COLO668 (cell line): ENCODE measurements around the gene PRR29.
"Not testable (repeated sequence)": the region's sequence is repeated elsewhere in the genome, so short reads cannot be mapped to it uniquely, and the experiment has no call there.

ENCODE experiments used
- DNase-seq: peaks from one replicate; lab custom pipeline; 2025; ENCODE audit not compliant: unreplicated experiment; lab: John Stamatoyannopoulos, UW

The PRR29 gene

GRCh38 chr17:63995626-63996025 lies 2.5 kb upstream of the PRR29 start:
- DNase-seq, result no peak

- DNase-seq, result no peak
Observed at GRCh38 chr17:63996430-63997182, 1.5 kb upstream of the PRR29 start.

- no peak for DNase-seq
Observed at GRCh38 chr17:63997341-63998048, 656 bp upstream of the PRR29 start.

GRCh38 chr17:63998721-63999679 lies 849 bp downstream of the PRR29 start:
- no peak for DNase-seq

GRCh38 chr17:63999680-64000531 lies 1.8 kb downstream of the PRR29 start:
- DNase-seq, result no peak

- no peak for DNase-seq
Observed at GRCh38 chr17:64001091-64001579, 3.0 kb downstream of the PRR29 start.

GRCh38 chr17:64001763-64002529 lies 3.8 kb downstream of the PRR29 start:
- DNase-seq, result no peak

GRCh38 chr17:64002658-64003525 lies 4.7 kb downstream of the PRR29 start:
- no peak for DNase-seq

- no peak for DNase-seq
Observed at GRCh38 chr17:64003526-64004121, 5.5 kb downstream of the PRR29 start.

- DNase-seq, result no peak
Observed at GRCh38 chr17:64004218-64004770, 6.1 kb downstream of the PRR29 start.

- no peak for DNase-seq
Observed at GRCh38 chr17:64004903-64005733, 7.0 kb downstream of the PRR29 start.

- peak; percentile 17 for DNase-seq
Observed at GRCh38 chr17:64005734-64006167, 7.6 kb downstream of the PRR29 start.

GRCh38 chr17:64006361-64007088 lies 8.4 kb downstream of the PRR29 start:
- DNase-seq, result no peak

GRCh38 chr17:64007089-64007837 lies 9.1 kb downstream of the PRR29 start:
- DNase-seq, result not testable (repeated sequence)

- no peak for DNase-seq
Observed at GRCh38 chr17:64007838-64008282, 9.7 kb downstream of the PRR29 start.
